Urinary bladder (tissue), 4 donors: Measurements from ENCODE around the gene SPAG5. TPM values are rescaled to one million over a fixed set of nuclear protein-coding genes. Genes with fewer than 3 reads are reported as not detected.
A peak's percentile ranks its signal among the peaks of the same experiment; 100 is the strongest.
"Not testable (repeated sequence)": the region's sequence is repeated elsewhere in the genome, so short reads cannot be mapped to it uniquely, and the experiment has no call there.

ENCODE experiments used
- DNase-seq: peaks from one replicate; pipeline ENCODE4 v3.0.0-alpha.2; 2015; ENCODE audit errors: extremely low spot score
- H3K27ac ChIP-seq: one replicate; pipeline ENCODE4 v1.5.1; 2013; ENCODE audit warnings: low read depth, mild to moderate bottlenecking, moderate library complexity
- H3K36me3 ChIP-seq: one replicate; pipeline ENCODE4 v1.6.1; 2013; ENCODE audit warnings: mild to moderate bottlenecking, moderate library complexity; ENCODE audit not compliant: insufficient read depth
- H3K4me1 ChIP-seq: one replicate; pipeline ENCODE4 v1.6.1; 2013; ENCODE audit warnings: mild to moderate bottlenecking, moderate library complexity; ENCODE audit not compliant: insufficient read depth
- H3K4me3 ChIP-seq: one replicate; pipeline ENCODE4 v1.5.1; 2013; ENCODE audit warnings: low read depth, low read length
- whole genome bisulfite sequencing: extraction: QIAGEN DNeasy Blood & Tissue Kit; methylation state at CpG from one replicate; pipeline ENCODE4 v1.1.7; 2013; 5-methylcytosine and 5-hydroxymethylcytosine counted together
- polyA plus RNA-seq: library from polyadenylated mRNA; stranded (reverse); fragments of 200-250 nt; gene quantifications from one replicate; pipeline ENCODE4 v1.2.3, GENCODE V29; 2013
- total RNA-seq: library from RNA; depleted of rRNA; stranded (reverse); fragments of >200 nt; gene quantifications from one replicate; pipeline ENCODE4 v1.2.3, GENCODE V29; 2014
- donor health status: healthy with polysubstance abuse.
- donor health status: healthy.

SPAG5 gene
- total and polyA plus RNA-seq, 2 donors, result 2.7 to 17.9 TPM

- H3K27ac ChIP-seq, result no peak overlapping the region
- no peak for DNase-seq
- H3K4me1 ChIP-seq, result no peaks in the 10 kb centered on the region
- H3K4me3 ChIP-seq, result no peak overlapping the region
- WGBS, result 96% methylated on average over 4 of the region's 4 CpGs
- no peaks in the 10 kb centered on the region for H3K36me3 ChIP-seq
Measured at GRCh38 chr17:28592260-28592659, 6.6 kb downstream of the SPAG5 start.

DNA sequence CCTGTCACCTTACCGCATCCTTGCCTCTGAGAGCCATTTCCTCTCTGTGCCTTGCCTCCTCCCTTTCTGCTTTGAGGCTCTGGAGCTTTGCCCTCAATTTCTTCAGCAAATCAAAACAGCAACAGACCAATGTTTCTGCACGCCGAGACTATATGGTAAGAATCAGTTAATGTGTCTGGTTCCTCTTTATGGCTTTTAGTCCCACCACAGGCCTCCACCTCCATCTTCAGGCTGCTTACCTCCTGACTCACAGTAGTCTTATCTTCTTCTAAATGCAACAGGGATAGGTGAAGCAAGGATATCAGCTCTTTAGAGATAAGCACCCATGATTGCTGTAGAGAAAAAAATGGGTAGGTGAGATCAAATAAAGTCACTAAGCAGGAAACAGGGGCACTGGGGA lies 13.0 kb downstream of the SPAG5 start:
- no peaks in the 10 kb centered on the region for H3K4me1 ChIP-seq
- H3K27ac ChIP-seq, result no peak overlapping the region
- H3K36me3 ChIP-seq, result no peaks in the 10 kb centered on the region
- no peak overlapping the region for H3K4me3 ChIP-seq
- no peak for DNase-seq
- WGBS, result 96% methylated on average over 3 of the region's 3 CpGs

- Histone ChIP-seq H3K27ac (no peak overlapping the region), H3K36me3 (no peaks in the 10 kb centered on the region), H3K4me3 (no peak overlapping the region), H3K4me1 (no peaks in the 10 kb centered on the region)
- DNase-seq, result no peak
- 97% methylated on average over 3 of the region's 3 CpGs for WGBS
Measured at GRCh38 chr17:28584434-28584833, 14.4 kb downstream of the SPAG5 start.

GRCh38 chr17:28582513-28582912 lies 16.3 kb downstream of the SPAG5 start:
- no peak overlapping the region for H3K27ac ChIP-seq
- 95% methylated on average over 2 of the region's 2 CpGs for WGBS
- DNase-seq, result no peak
- H3K4me1 ChIP-seq, result no peaks in the 10 kb centered on the region
- no peaks in the 10 kb centered on the region for H3K36me3 ChIP-seq
- no peak overlapping the region for H3K4me3 ChIP-seq

DNA sequence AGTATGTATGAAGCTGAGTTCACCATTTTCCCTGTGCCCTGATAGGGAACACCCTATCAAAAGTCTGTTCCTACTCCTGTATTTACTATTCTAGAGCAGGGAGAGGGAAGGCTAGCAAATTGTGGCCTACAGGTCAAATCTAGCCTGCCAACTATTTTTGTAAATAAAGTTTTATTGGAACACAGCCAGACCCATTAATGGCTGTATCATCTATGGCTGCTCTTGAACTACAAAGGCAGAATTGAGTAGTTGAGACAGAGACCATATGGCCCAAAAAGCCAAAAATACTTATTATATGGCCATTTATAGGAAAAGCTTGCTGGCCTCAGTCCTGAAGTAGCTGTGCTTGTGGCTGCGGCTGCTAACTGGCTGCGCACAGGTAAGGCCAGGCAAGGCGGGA lies 17.9 kb downstream of the SPAG5 start:
- Histone ChIP-seq H3K4me3 (no peak overlapping the region), H3K36me3 (no peaks in the 10 kb centered on the region)
- WGBS, result 97% methylated on average over 3 of the region's 3 CpGs

GRCh38 chr17:28579526-28579925 lies 19.3 kb downstream of the SPAG5 start:
- 96% methylated on average over 4 of the region's 4 CpGs for WGBS
- Histone ChIP-seq H3K27ac (no peak overlapping the region), H3K4me3 (no peak overlapping the region), H3K36me3 (no peaks in the 10 kb centered on the region), H3K4me1 (no peaks in the 10 kb centered on the region)
- DNase-seq, result no peak

More for the DNA sequence above, 17.9 kb downstream of the SPAG5 start:
- Histone ChIP-seq H3K27ac (no peak overlapping the region), H3K4me1 (no peaks in the 10 kb centered on the region)
- no peak for DNase-seq

DNA sequence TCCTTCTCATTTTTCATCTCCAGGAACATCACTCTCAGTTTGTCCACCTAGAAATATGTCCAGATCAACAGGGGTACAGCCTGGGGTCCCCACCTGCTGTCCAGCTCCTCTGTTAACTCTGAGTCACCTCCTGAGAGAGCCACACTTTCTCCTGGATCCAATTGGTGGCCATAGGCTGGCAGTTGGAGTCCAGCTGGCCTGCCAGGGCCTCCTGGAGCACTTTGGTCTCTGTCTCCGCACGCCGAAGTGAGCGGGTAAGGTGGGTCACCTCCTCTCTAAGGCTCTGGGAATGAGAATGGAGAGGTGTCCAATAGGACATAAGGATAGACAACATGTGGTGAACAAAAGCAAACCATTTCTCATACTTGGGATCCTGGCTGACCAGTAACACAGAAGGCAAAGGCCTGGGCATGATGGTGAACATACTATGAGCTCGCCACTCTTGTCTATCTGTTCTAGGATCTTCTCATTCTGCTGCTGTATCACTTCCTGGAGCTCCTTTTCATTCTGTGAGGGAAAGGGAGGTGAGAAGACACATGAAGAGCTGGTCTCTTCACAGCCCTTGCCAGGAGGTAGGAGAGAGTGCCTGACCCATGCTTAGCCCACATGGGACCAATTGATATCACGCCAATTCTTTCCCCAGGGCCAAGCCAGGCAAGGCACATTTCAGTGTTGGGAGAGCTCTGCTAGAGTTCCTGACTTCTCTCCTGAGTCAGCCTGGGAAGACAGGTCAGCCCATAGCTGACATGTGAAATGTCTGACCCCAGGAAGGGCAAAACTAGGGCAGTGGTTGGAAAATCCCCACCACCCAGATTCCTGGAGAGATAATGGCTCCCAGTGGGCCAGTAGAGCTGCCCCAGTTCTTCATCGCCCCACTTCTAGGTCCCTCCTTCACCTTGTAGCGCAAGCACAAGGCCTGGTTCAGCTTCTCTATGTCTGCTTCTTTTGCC lies 20.3 kb downstream of the SPAG5 start:
- Histone ChIP-seq H3K27ac (no peak overlapping the region), H3K4me3 (no peak overlapping the region), H3K36me3 (no peaks in the 10 kb centered on the region), H3K4me1 (no peaks in the 10 kb centered on the region)
- DNase-seq, result no peak
- WGBS, result 98% methylated on average over 8 of the region's 8 CpGs

GRCh38 chr17:28577466-28577824 lies 21.4 kb downstream of the SPAG5 start:
- 92% methylated on average over 3 of the region's 3 CpGs for whole genome bisulfite sequencing
- Histone ChIP-seq H3K27ac (no peak overlapping the region), H3K4me1 (no peaks in the 10 kb centered on the region), H3K36me3 (no peaks in the 10 kb centered on the region), H3K4me3 (no peak overlapping the region)
- DNase-seq, result no peak

DNA sequence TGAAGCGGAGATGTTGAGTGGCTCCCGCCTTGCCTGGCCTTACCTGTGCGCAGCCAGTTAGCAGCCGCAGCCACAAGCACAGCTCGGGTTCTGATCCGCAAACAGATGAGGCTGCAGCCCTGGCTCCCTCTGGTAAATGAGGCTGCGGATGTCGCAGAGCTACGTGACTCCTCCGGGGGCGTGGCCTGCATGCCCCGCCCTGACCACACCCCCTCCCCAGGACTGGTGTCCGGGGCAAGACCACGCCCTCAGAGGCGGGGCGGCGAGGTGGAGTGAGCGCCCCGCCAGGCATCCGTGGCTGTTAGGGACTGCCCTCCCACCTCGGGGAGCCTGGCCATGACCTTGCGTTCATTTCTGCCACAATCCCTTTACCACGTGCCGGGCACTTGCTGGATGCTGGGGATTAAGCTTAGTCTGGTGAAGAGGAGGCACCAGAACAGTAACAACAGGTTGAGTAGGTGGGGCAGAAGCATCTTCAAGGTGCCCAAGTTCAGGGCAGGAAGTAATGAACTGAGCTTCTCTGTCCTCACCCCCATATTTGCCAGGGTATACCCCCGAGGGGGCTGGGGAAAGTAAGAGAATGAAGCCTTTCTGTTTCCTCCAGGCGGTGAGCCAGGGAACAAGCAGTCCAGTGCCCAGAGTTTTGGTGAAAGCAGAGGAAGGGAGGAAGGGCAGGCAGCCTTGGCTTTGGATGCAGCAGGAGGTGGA lies 21.9 kb downstream of the SPAG5 start, which contains the start of gene ALDOC:
Gene ALDOC, minus strand, starts transcription at position 138 of the 708 bp plus-strand sequence. CDS start 1,363 bp downstream, outside the sequence.
- WGBS, result 5% methylated on average over 25 of the region's 26 CpGs
- DNase-seq, result peak; percentile 76
- no peak within 1 kb of the TSS for H3K4me3 ChIP-seq
- no peaks in the 10 kb centered on the region for H3K4me1 ChIP-seq
- no peaks in the 10 kb centered on the region for H3K36me3 ChIP-seq
- H3K27ac ChIP-seq, result no peak within 1 kb of the TSS

DNA sequence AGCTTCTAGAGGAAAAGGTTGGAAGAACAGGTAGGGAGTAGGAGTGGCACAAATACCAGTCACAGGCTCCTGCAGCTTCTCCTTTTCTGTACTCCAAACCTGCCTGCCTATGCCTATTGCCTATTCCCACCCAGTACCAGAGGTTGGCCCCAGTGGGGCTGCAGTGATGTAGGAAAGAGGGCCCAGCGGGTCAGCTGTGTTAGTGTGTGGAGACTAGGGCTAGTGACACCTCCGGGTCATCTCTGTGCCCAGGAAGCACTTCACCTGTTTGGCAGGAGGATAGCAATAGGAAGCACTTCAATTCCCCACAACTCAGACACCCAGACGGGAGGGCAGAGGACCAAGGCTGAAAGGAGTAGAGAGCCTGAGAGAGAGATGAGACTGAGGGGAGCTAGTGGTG lies 22.8 kb downstream of the SPAG5 start:
- DNase-seq, H3K27ac ChIP-seq, H3K4me1 ChIP-seq, H3K36me3 ChIP-seq, H3K4me3 ChIP-seq: not testable (repeated sequence)
- 80% methylated on average over 3 of the region's 3 CpGs for WGBS

- Histone ChIP-seq H3K36me3 (no peaks in the 10 kb centered on the region), H3K4me3 (no peak overlapping the region), H3K27ac (no peak overlapping the region), H3K4me1 (no peaks in the 10 kb centered on the region)
- 90% methylated on average over 14 of the region's 14 CpGs for WGBS
- DNase-seq, result no peak
Measured at GRCh38 chr17:28575126-28575795, 23.6 kb downstream of the SPAG5 start.

- Histone ChIP-seq H3K4me3 (no peak overlapping the region), H3K27ac (no peak overlapping the region), H3K4me1 (no peaks in the 10 kb centered on the region), H3K36me3 (no peaks in the 10 kb centered on the region)
- 91% methylated on average over 7 of the region's 7 CpGs for WGBS
- no peak for DNase-seq
Measured at GRCh38 chr17:28574526-28574925, 24.3 kb downstream of the SPAG5 start.

- Histone ChIP-seq H3K4me1 (no peaks in the 10 kb centered on the region), H3K4me3 (no peak overlapping the region), H3K36me3 (no peaks in the 10 kb centered on the region), H3K27ac (no peak overlapping the region)
- WGBS, result 93% methylated on average over 6 of the region's 6 CpGs
- DNase-seq, result no peak
Measured at GRCh38 chr17:28573966-28574480, 24.8 kb downstream of the SPAG5 start.
